Hepatocyte (in vitro differentiated cells): ENCODE results near the gene CUTA.

Source experiments
- EZH2phosphoT487 ChIP-seq: fragments of 200-600 bp; sonication (generic); IDR thresholded peaks from one replicate; pipeline ENCODE4 v1.6.1; 2018; ENCODE audit warnings: antibody characterized with exemption, mild to moderate bottlenecking, low read depth, moderate library complexity; ENCODE audit not compliant: unreplicated experiment, severe bottlenecking
- TF ChIP-seq, protein P1 (sequence below): fragments of 200-600 bp; sonication (generic); IDR thresholded peaks from 2 replicates; pipeline ENCODE4 v1.5.1; 2016; ENCODE audit warnings: antibody characterized with exemption, mild to moderate bottlenecking; ENCODE audit not compliant: poor library complexity

DNA sequence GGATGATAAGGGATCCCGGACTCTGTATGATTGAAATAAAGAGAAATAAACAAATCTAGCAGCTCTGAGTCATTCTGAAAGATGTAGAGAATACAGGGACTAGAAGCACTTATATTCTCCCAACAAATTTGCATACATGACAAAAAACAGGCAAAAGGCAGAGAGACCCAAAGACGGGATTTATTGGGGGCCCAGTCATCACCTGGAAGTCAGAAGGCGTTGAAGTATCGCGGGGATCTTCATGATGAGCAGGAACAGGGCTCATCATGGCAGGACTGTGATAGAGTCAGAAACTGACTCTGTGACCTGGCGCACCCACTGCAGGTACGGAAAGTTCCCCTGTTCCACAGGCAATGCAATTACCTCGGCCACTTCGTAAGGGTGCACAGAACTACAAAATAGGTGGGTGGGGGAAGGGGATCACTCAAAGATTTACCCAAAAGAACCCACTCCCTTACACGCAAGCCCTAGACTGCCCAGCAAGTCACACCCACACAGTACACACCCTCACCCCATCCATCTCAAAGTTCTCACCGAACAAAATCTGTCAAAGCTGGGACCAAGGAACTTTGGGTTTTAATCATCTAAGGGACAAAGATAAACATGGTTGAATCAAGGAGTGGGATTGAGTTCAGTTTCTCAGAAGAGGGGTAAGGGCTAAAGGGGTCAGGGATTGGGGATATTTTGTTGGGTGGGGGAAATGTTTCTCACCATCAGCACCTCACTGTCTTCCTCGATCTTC, 1.4 kb downstream of the CUTA start:
- TF ChIP-seq, protein P1, sequence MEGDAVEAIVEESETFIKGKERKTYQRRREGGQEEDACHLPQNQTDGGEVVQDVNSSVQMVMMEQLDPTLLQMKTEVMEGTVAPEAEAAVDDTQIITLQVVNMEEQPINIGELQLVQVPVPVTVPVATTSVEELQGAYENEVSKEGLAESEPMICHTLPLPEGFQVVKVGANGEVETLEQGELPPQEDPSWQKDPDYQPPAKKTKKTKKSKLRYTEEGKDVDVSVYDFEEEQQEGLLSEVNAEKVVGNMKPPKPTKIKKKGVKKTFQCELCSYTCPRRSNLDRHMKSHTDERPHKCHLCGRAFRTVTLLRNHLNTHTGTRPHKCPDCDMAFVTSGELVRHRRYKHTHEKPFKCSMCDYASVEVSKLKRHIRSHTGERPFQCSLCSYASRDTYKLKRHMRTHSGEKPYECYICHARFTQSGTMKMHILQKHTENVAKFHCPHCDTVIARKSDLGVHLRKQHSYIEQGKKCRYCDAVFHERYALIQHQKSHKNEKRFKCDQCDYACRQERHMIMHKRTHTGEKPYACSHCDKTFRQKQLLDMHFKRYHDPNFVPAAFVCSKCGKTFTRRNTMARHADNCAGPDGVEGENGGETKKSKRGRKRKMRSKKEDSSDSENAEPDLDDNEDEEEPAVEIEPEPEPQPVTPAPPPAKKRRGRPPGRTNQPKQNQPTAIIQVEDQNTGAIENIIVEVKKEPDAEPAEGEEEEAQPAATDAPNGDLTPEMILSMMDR = no peak
- TF ChIP-seq EZH2phosphoT487 = no peak
